ENCODE results near the gene FMN1. TPM values are rescaled to one million over a fixed set of nuclear protein-coding genes. Genes with fewer than 3 reads are reported as not detected.
A peak's percentile ranks its signal among the peaks of the same experiment; 100 is the strongest.

Gene FMN1
- total and polyA plus RNA-seq, 2 of the 8 experiments (the other 6 are each of a cell fraction or from before 2014, with no cell fraction given) = 0.27 to 3.7 TPM

- no peak overlapping the region for H4K5ac ChIP-seq (ENCODE audit: insufficient read length, low read depth, low read length)
- no peak overlapping the region for H3K9ac ChIP-seq (replicated peaks in 1 of 4; ENCODE audit: extremely low read depth in 1 of 4, low read depth in 3 of 4, low read length in 3 of 4)
- no peaks in the 10 kb centered on the region for H3K79me1 ChIP-seq (ENCODE audit: low read depth, low read length)
- ChIA-PET POLR2A (ENCODE audit: partially characterized antibody) (no interaction called here), CTCF (ENCODE audit: partially characterized antibody) (interaction anchor here (0.6 to 1.8 kb wide), 4 partner anchors 9 to 490 kb away, joined by 3 to 9 read pairs (median 4); no protein-coding TSS in a partner anchor)
- no peaks in the 10 kb centered on the region for H4K20me1 ChIP-seq (replicated peaks in 1 of 2; ENCODE audit: control insufficient read depth in 1 of 2, insufficient read depth in 2 of 2, low read length in 2 of 2)
- WGBS, 2 experiments (ENCODE audit: extremely low coverage in 1 of 2, insufficient coverage in 1 of 2, insufficient read length in 1 of 2, insufficient replicate concordance in 2 of 2, low coverage in 1 of 2, low lambda C conversion rate in 2 of 2, missing lambda C conversion rate in 1 of 2) = 93% methylated on average over 6 of the region's 6 CpGs; no CpG with 5 or more reads in 1 of the 2 experiments
- no peaks in the 10 kb centered on the region for H3K36me3 ChIP-seq (ENCODE audit: control insufficient read depth in 2 of 4, insufficient read depth in 4 of 4, low read length in 3 of 4)
- H3K14ac ChIP-seq (ENCODE audit: insufficient read length) = no peak overlapping the region
- H3K27ac ChIP-seq (ENCODE audit: low read depth, low read length) = no peak overlapping the region
- H3K4me2 ChIP-seq (ENCODE audit: insufficient read depth in 1 of 2, low read depth in 2 of 2, low read length in 2 of 2) = no peak overlapping the region
- FAIRE-seq = no peak
- no peak overlapping the region for H4K91ac ChIP-seq (replicated peaks; ENCODE audit: insufficient read length, low read length)
- no peaks in the 10 kb centered on the region; the same call in 1 of the 2 replicates for H3K23me2 ChIP-seq (ENCODE audit: low read depth, low read length)
- H3K23ac ChIP-seq (ENCODE audit: insufficient read length) = no peak overlapping the region
- no peak overlapping the region for H2AK5ac ChIP-seq (ENCODE audit: low read depth, low read length)
- H2AFZ ChIP-seq (ENCODE audit: low read length) = no peak overlapping the region
- no peak overlapping the region for H3K4ac ChIP-seq (replicated peaks; ENCODE audit: insufficient read length, low read depth, low read length)
- H2BK15ac ChIP-seq (ENCODE audit: low read length) = no peak overlapping the region
- H3K18ac ChIP-seq (ENCODE audit: extremely low read depth, low read length) = no peak overlapping the region
- 0 out of 7 replicates have a peak, but pooled peaks cover 0 to 2% (median 0%) of the 10 kb centered on the region in 4 experiments for H3K4me1 ChIP-seq (replicated peaks in 1 of 4; ENCODE audit: control insufficient read depth in 3 of 4, insufficient read depth in 4 of 4, low read length in 3 of 4)
- no peaks in the 10 kb centered on the region for H3K9me3 ChIP-seq (ENCODE audit: insufficient read depth in 2 of 2, low read depth in 1 of 2, low read length in 1 of 2)
- no peak overlapping the region for H2BK120ac ChIP-seq (replicated peaks; ENCODE audit: low read depth, low read length)
- H3K27me3 ChIP-seq (replicated peaks in 1 of 4; ENCODE audit: control insufficient read depth in 3 of 4, extremely low read depth in 1 of 4, insufficient read depth in 3 of 4, low read length in 3 of 4) = no peaks in the 10 kb centered on the region
- TF ChIP-seq KDM4A (IDR thresholded peaks at IDR 0.05; ENCODE audit: low read depth, low read length, severe bottlenecking) = no peak
- TF ChIP-seq CREB1 (IDR thresholded peaks at IDR 0.05) = no peak
- TF ChIP-seq SAP30 (IDR thresholded peaks at IDR 0.05; ENCODE audit: insufficient read depth, insufficient replicate concordance, low read length) = no peak
- TF ChIP-seq SP1 (IDR thresholded peaks at IDR 0.05; ENCODE audit: low read depth, low read length) = no peak
- TF ChIP-seq RBBP5 (IDR thresholded peaks at IDR 0.05; ENCODE audit: borderline replicate concordance, low read depth, low read length) = no peak
- TF ChIP-seq RNF2 (IDR thresholded peaks at IDR 0.05; ENCODE audit: borderline replicate concordance, low read depth, low read length, missing control alignments, poor library complexity, severe bottlenecking) = no peak
- TF ChIP-seq KDM5A (IDR thresholded peaks at IDR 0.05; ENCODE audit: low read length) = no peak
- no peak for TF ChIP-seq RXRA (IDR thresholded peaks at IDR 0.05; ENCODE audit: insufficient read depth, low read depth, low read length)
- TF ChIP-seq, protein P1, sequence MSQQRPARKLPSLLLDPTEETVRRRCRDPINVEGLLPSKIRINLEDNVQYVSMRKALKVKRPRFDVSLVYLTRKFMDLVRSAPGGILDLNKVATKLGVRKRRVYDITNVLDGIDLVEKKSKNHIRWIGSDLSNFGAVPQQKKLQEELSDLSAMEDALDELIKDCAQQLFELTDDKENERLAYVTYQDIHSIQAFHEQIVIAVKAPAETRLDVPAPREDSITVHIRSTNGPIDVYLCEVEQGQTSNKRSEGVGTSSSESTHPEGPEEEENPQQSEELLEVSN (IDR thresholded peaks at IDR 0.05) = no peak
- no peak overlapping the region for H3K4me3 ChIP-seq (ENCODE audit: extremely low read depth in 1 of 4, insufficient read depth in 2 of 4, low read depth in 3 of 4, low read length in 4 of 4)
- no peak overlapping the region for H3K56ac ChIP-seq (replicated peaks; ENCODE audit: insufficient read length, low read depth, low read length)
- H2BK12ac ChIP-seq (ENCODE audit: low read depth, low read length) = no peak overlapping the region
- 0 out of 2 replicates have a peak overlapping the region, but pooled peaks have one; percentile 62 for H2BK20ac ChIP-seq (ENCODE audit: low read length)
- H3K79me2 ChIP-seq (ENCODE audit: control insufficient read depth in 1 of 2, insufficient read depth in 2 of 2, low read length in 2 of 2) = no peaks in the 10 kb centered on the region
- no peak overlapping the region for H4K8ac ChIP-seq (ENCODE audit: extremely low read depth, insufficient read depth, low read length)
- DNase-seq (ENCODE audit: low read depth in 1 of 2, low spot score in 2 of 2) = no peak
- H2BK5ac ChIP-seq (ENCODE audit: low read depth, low read length) = peak overlapping the region; percentile 87; the same call in 1 of the 2 replicates
Observed at GRCh38 chr15:33145447-33145846, 49.1 kb downstream of the FMN1 start.
